Ascending aorta (tissue), 2 donors: Measurements from ENCODE around the gene TOX4. TPM values are rescaled to one million over a fixed set of nuclear protein-coding genes. Genes with fewer than 3 reads are reported as not detected.
"Not testable (repeated sequence)": the region's sequence is repeated elsewhere in the genome, so short reads cannot be mapped to it uniquely, and the experiment has no call there.

Experiments used
- DNase-seq, 2 donors: peaks; one replicate each; pipeline ENCODE4 v3.0.0-alpha.2; 2019; ENCODE audit warnings: low spot score in 2 of 2
- H3K27ac ChIP-seq, 2 donors: fragments of 200-600 bp; sonication (generic); one replicate each; pipeline ENCODE4 v1.5.1; 2016 to 2017; ENCODE audit warnings: mild to moderate bottlenecking in 1 of 2
- H3K27me3 ChIP-seq: fragments of 200-600 bp; sonication (generic); one replicate; pipeline ENCODE4 v1.5.1; 2017
- H3K36me3 ChIP-seq, 2 donors: fragments of 200-600 bp; sonication (generic); one replicate each; pipeline ENCODE4 v1.5.1; 2016
- H3K4me1 ChIP-seq, 2 donors: fragments of 200-600 bp; sonication (generic); one replicate each; pipeline ENCODE4 v1.5.1; 2016 to 2017; ENCODE audit warnings: mild to moderate bottlenecking in 1 of 2
- H3K4me3 ChIP-seq, 2 donors: fragments of 200-600 bp; sonication (generic); one replicate each; pipeline ENCODE4 v1.5.1; 2016 to 2017; ENCODE audit warnings: mild to moderate bottlenecking in 1 of 2
- H3K9me3 ChIP-seq, 2 donors: fragments of 200-600 bp; sonication (generic); one replicate each; pipeline ENCODE4 v1.5.1; 2016
- intact Hi-C: fragments of 100-400 bp; cut with DNase I; formaldehyde crosslinking; loops from one replicate; pipeline ENCODE4 v1.15.1; 2023
- total RNA-seq: library from RNA; depleted of rRNA; stranded (reverse); fragments of >200 nt; gene quantifications from one replicate; pipeline ENCODE4 v1.1.0, GENCODE V29; 2016
- TF ChIP-seq, protein P1 (sequence below), 3 experiments: fragments of 200-600 bp in 2 of 3; fragments of 450-650 bp in 1 of 3; sonication (generic) in 2 of 3; IDR thresholded peaks; one replicate each; pipeline ENCODE4 v1.5.1; 2016 to 2019; ENCODE audit warnings: antibody characterized with exemption in 3 of 3, mild to moderate bottlenecking in 1 of 3, moderate library complexity in 1 of 3

The TOX4 gene
- total RNA-seq, 1 donor from 2014 or later = 76.7 TPM

DNA sequence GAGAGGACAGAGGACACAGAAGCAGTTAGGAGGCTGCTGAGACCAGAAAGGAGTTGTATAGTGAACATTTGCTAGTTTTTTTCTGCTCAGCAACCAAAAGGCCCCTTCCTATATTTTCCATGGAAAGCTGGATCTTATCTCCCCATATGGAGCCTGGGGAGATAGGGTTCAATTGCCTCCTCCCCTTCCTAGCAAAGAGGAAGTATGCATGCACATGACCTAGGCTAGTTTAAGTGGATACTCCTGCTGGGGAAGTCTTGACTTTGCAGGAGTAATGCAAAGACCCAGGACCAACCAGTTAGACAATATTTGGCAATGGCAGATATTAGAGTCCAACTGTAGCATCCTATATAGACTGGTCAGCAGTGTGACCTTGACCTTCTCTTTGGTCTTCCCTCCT is 36.1 kb upstream of the TOX4 start:
- Histone ChIP-seq H3K4me1 (peaks cover 8 to 10% of the 10 kb centered on the region in 2 donors), H3K9me3 (no peaks in the 10 kb centered on the region), H3K27ac (no peak overlapping the region), H3K36me3 (no peaks in the 10 kb centered on the region), H3K27me3 (no peaks in the 10 kb centered on the region), H3K4me3 (no peak overlapping the region)
- TF ChIP-seq, protein P1, sequence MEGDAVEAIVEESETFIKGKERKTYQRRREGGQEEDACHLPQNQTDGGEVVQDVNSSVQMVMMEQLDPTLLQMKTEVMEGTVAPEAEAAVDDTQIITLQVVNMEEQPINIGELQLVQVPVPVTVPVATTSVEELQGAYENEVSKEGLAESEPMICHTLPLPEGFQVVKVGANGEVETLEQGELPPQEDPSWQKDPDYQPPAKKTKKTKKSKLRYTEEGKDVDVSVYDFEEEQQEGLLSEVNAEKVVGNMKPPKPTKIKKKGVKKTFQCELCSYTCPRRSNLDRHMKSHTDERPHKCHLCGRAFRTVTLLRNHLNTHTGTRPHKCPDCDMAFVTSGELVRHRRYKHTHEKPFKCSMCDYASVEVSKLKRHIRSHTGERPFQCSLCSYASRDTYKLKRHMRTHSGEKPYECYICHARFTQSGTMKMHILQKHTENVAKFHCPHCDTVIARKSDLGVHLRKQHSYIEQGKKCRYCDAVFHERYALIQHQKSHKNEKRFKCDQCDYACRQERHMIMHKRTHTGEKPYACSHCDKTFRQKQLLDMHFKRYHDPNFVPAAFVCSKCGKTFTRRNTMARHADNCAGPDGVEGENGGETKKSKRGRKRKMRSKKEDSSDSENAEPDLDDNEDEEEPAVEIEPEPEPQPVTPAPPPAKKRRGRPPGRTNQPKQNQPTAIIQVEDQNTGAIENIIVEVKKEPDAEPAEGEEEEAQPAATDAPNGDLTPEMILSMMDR (IDR thresholded peaks at IDR 0.05) = no peak
- intact Hi-C loops = no loop called here
- DNase-seq = no peak

DNA sequence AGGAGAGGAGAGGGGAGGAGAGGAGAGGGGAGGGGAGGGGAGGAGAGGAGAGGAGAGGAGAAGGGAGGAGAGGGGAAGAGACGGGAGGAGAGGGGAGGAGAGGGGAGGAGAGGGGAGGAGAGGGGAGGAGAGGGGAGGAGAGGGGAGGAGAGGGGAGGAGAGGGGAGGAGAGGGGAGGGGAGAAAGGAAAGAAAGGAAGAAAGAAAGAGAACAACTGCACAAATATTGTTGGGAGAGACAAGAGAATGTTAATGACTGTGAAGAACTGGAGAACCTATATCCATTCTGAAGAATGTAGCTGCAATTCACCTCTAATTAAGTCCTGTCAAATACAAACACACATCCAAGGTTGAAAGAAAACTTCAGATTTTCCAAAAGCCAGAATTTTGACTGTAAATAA is 34.3 kb upstream of the TOX4 start:
- H3K4me1 ChIP-seq, H3K9me3 ChIP-seq, H3K36me3 ChIP-seq, H3K27ac ChIP-seq, H3K27me3 ChIP-seq, intact Hi-C loops, H3K4me3 ChIP-seq, DNase-seq: not testable (repeated sequence)

DNA sequence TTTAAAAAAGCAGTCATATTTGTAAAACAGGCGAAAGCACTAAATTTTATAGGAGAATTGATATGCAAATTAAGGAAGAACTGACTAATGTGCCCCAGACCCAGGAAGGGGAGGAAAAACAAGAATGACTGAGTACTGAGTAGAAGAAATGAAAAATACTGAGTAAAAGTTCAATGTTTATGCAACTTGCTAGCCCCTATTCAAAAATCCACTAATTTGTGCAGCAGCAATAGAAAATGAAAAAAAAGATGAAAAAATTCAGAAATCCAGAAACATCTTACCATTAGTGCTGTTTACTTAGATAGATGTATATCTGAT is 27.1 kb upstream of the TOX4 start:
- H3K27ac ChIP-seq = no peak overlapping the region
- intact Hi-C loops = no loop called here
- no peaks in the 10 kb centered on the region for H3K9me3 ChIP-seq
- TF ChIP-seq, protein P1 (IDR thresholded peaks at IDR 0.05) = no peak
- H3K36me3 ChIP-seq = peaks cover 2 to 8% of the 10 kb centered on the region in 2 donors
- H3K4me3 ChIP-seq = no peak overlapping the region
- peaks cover 3 to 5% of the 10 kb centered on the region in 2 donors for H3K4me1 ChIP-seq
- no peak for DNase-seq
- H3K27me3 ChIP-seq = no peaks in the 10 kb centered on the region

DNA sequence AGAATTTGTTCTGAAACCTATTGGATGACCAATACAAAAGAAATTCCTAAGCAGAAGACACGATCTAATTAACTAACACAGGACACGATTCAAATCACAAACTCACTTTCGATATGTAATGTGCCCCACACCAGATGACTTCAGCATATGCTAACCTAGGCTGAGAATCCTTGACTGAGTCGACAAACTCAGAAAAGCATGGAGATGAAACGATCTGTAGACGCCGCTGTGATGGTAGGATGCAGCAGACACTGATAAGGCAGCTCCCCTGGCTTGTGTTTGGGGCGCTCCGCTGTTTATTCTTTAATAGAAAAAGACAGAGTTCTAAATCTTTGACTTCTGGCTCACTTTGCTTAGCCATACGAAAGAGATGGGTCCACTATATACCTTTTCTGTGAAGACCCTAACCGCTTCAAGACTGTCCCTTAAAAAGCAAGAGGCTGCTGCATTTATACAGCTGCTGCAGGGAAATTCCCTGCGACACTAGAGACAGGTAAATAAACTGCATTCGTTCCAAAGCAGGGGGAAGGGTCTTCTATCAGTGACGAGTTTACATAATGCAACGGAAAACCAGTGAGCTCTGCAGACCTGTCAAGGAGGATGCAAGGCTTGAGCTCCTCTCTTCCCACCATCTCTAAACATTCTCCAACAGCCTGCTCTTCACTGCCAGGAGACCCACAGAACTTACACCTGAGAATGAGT is 22.0 kb upstream of the TOX4 start:
- Histone ChIP-seq H3K4me3 (peak overlapping the region; percentile 86 to 95), H3K27ac (peak overlapping the region; percentile 97 to 98)
- intact Hi-C loops = loop anchor here (5.0 kb wide), 2 partner anchors 102 to 1003 kb away; partner anchors contain the start of gene OSGEP

DNA sequence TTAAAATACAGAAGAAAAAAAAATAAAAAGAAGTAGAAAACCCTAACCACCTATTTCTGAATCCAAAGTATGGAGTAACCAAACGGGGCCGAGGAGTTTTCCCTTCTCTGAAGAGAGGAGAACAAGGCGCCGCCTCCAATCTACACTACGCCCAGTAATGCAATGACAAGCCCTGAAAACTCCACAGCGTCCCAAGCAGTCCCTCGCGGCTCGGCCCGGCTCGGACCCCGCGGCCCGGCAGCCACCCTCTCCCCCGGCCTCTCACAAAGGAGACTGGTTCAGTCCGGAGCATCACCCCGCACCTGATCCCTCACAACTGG is 21.4 kb upstream of the TOX4 start:
- TF ChIP-seq, protein P1 (IDR thresholded peaks at IDR 0.05) = no peak
- DNase-seq = peak in 1 of 2 donors; percentile 64
- intact Hi-C loops = loop anchor here (5.0 kb wide), 2 partner anchors 102 to 1003 kb away; partner anchors contain the start of gene OSGEP
- Histone ChIP-seq H3K9me3 (no peaks in the 10 kb centered on the region), H3K27ac (peak overlapping the region; percentile 97 to 98), H3K4me3 (peak overlapping the region; percentile 86 to 95), H3K36me3 (peaks cover 2 to 22% of the 10 kb centered on the region in 2 donors), H3K4me1 (peaks cover 9 to 11% of the 10 kb centered on the region in 2 donors), H3K27me3 (no peaks in the 10 kb centered on the region)

More for the DNA sequence above, 22.0 kb upstream of the TOX4 start:
- no peaks in the 10 kb centered on the region for H3K9me3 ChIP-seq
- peaks cover 2 to 21% of the 10 kb centered on the region in 2 donors for H3K36me3 ChIP-seq
- no peak for DNase-seq
- TF ChIP-seq, protein P1 (IDR thresholded peaks at IDR 0.05) = no peak
- peaks cover 9 to 11% of the 10 kb centered on the region in 2 donors for H3K4me1 ChIP-seq
- no peaks in the 10 kb centered on the region for H3K27me3 ChIP-seq

DNA sequence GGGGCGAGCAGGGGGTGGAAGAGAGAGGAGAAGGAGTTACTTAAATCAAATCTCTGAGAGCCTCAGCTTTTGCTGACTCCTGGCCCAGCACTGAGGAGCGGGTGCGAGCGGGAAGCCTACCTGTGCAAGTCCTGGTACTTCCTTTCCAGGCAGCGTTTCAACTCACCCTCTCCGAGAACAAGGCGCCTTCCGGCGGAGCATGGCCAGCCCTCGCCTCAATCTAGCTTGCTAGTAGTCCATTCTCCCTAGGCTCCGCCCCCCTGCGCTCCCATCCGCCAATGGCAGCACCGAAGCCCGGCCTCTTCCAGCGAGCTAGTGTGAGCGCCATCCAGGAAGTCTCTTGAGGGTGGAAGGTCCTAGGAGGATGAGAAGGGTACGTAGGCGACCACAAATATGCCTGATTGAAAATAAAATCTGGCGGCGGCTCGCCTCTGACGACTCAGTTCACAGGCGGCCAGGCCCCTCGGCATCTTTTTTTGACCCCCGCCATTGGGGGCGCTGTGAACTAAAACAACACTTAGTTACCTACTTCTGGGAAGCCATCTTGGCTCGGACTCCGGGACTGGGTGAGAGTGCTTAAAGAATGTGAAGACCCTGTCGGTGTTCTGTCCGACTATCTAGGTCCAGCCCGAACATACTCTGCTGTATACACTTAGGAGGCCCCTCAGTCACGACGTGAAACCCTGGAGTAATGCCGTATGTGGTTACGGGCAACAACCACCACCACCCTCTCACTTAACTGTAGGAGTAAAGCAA is 20.9 kb upstream of the TOX4 start, which contains the start of gene CHD8:
CHD8 (minus strand) TSS at position 212 of the 756 bp plus-strand sequence. CDS start 24,480 bp downstream, outside the sequence.
- Histone ChIP-seq H3K4me1 (peaks cover 9 to 11% of the 10 kb centered on the region in 2 donors), H3K9me3 (no peaks in the 10 kb centered on the region), H3K36me3 (peaks cover 7 to 26% of the 10 kb centered on the region in 2 donors), H3K27ac (peak within 1 kb of the TSS; percentile 97 to 98), H3K27me3 (no peaks in the 10 kb centered on the region), H3K4me3 (peak within 1 kb of the TSS; percentile 86 to 95)
- intact Hi-C loops = loop anchor here (1.0 to 5.0 kb wide), 7 partner anchors 19 to 1004 kb away; partner anchors contain the start of genes HNRNPC, OSGEP, SUPT16H and TOX4
- TF ChIP-seq, protein P1 (IDR thresholded peaks at IDR 0.05) = peak; percentile 43 to 59 (median 50)
- DNase-seq = peak; percentile 99 to 100
